HG03135 (cell line): ENCODE data around the gene RALGPS2.

Experiments
- ATAC-seq: cut with Tn5 transposase; IDR thresholded peaks from one replicate; pipeline ENCODE4 v1.9.1; 2021; ENCODE audit warnings: mild to moderate bottlenecking, moderate library complexity; ENCODE audit not compliant: unreplicated experiment

The RALGPS2 gene, protein sequence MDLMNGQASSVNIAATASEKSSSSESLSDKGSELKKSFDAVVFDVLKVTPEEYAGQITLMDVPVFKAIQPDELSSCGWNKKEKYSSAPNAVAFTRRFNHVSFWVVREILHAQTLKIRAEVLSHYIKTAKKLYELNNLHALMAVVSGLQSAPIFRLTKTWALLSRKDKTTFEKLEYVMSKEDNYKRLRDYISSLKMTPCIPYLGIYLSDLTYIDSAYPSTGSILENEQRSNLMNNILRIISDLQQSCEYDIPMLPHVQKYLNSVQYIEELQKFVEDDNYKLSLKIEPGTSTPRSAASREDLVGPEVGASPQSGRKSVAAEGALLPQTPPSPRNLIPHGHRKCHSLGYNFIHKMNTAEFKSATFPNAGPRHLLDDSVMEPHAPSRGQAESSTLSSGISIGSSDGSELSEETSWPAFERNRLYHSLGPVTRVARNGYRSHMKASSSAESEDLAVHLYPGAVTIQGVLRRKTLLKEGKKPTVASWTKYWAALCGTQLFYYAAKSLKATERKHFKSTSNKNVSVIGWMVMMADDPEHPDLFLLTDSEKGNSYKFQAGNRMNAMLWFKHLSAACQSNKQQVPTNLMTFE

DNA sequence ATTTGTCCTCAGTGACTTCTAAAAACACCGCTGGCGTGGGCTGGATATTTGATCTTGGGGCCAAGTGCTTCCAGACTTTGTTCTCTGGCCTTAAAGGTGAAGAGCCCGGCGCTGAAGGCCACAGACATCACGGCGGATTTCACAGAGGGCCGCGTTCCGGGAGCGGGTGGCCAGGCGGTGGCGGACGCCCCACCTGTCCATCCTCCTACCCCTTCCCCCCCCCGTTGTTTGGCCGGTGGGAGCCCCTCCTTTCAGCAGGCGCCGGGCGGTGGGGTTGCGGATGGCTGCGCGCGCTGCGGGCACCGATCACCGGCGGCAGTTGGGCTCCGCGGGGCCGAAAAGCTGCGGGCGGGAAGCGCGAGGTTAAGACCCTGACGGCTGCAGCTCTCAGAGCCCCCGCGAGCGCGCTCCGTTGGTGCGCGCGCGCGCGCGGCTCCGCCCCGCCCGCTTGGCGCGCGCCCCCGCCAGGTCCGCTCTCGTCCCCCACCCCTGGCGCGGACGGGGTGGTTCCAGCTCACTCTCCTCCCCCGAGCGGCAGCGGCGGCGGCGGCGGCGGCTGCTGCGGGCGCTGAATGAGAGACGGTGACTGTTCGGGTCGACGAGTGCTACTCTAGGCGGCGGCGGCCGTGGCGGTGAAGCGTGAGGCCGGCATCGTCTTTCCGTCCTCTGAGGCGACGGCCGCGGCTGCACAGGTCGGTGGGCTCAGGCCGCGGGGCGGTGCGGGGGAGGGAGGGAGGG is at the start of gene RALGPS2:
TSS of gene RALGPS2 (plus strand) at position 517 of the 738 bp plus-strand sequence. CDS start 51,521 bp downstream, outside the sequence.
- peak; percentile 62 for ATAC-seq

DNA sequence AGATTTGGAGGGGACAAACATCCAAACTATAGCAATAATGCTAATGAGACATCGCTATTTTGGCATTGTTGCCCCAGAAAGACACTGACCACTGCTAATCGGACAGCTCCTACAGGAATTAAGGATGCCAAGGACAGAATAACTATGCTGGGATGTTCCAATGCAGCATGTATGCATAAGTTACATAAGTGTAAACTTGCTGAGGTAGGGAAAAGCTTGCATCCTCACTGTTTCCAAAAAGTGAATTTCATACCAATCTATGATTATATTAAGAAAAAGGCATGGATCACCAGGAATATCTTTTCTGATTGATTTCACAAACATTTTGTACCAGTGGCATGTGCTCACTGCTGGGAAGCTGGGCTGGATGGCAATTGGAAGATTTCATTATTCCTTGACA is 45.8 kb upstream of the RALGPS2 start:
- ATAC-seq = no peak

DNA sequence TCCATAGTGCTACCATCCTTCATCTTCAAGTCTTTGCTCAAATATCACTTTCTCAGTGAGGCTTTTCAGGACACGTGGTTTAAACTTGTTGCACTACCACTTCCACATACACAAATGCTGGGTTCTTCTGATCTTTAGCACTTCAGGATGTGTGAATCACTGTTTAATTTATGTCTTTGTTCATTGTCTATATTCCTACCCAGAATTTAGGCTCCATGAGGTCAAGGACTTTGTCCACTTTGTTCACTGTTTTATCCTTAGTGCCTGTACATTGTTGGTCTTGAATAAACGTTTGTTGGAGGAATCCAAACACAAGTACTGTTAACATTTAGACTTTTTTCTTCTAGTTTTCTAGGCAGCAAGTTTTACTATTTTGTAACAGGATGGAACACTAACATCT is 42.6 kb upstream of the RALGPS2 start:
- no peak for ATAC-seq

DNA sequence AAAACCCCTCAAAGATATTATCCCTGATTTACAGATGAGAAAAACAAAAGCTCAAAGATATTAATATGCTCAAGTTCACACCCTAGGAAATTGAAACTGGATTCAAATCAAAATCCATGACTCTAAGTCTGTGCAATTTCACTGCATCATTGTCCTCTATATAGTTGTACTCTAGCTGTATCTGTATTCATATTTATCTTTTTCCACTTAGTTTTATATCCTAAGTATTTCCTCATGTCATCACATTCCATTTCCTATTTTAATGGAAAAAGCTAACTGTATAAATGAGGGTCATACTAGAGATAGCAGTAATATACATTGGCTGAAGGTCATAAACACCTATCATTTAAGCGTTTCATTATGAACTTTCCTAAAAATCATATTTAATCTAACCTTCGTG is 42.2 kb upstream of the RALGPS2 start:
- ATAC-seq = no peak

DNA sequence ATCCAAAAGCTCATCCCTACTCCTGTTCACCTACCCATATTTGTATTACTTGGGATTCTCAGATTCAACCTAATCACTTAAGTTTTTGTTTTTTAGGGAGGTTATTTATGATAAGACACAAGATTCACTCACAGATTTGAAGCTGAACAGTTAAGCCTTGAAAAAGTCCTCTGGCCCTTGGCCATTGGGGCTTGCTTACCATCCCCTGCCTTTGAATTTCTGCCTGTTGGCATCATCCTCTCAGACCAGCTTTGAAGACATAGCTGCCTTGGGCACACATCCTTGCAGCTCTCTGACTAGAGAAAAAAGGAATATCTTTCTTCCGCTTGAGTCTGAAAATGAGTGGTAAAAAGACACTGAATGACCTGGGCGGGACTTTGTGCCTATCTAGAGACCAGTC is 41.8 kb upstream of the RALGPS2 start:
- ATAC-seq = no peak

DNA sequence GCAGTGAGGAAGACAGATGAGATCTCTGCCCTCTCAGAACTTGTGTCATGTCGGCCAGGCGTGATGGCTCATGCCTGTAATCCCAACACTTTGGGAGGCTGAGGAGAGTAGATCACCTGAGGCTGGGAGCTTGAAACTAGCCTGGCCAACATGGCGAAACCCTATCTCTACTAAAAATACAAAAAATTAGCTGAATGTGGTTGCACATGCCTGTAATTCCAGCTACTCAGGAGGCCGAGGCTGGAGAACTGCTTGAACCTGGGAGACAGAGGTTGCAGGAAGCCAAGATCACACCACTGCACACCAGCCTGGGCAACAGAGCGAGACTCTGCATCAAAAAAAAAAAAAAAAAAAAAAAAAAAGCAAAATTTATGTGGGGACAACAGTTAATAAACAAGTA is 40.9 kb upstream of the RALGPS2 start:
- no peak for ATAC-seq

DNA sequence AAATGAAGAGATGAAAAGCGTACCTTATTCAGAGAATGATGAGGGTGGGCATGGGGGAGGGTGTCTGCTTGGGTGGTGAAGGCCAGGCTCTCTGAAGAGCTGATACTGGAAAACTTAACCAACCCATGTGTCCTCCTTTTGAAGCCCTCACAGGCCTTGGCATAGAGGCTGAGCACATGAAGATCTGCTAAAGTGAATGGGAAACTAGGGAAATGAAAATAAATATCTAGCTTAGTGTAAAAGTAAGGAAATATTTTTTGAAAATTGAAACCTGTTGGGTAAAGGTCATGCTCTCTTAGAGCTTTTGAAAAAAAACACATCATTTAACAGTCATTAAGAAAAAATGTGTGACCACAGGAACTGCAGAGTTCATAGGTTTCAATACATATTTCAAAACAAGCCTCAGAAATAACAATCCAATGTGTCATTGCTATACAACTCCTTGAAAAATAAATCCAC is 40.5 kb upstream of the RALGPS2 start:
- ATAC-seq = no peak

DNA sequence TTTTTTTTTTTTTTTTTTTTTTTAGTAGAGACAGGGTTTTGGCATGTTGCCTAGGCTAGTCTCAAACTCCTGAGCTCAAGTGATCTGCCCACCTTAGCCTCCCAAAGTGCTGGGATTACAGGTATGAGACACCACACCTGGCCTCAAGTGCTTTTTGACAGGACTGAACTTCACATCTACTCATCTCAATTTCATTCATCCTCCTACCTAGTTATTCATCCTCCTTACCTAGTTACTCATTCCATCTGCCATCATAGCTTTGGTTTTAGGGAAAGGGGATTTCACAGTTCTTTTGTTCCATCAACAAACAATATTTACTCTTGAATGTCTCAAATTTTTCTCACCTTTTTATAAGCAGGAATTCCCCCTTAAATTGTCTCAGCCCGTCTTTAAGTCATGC is 38.6 kb upstream of the RALGPS2 start:
- no peak for ATAC-seq

DNA sequence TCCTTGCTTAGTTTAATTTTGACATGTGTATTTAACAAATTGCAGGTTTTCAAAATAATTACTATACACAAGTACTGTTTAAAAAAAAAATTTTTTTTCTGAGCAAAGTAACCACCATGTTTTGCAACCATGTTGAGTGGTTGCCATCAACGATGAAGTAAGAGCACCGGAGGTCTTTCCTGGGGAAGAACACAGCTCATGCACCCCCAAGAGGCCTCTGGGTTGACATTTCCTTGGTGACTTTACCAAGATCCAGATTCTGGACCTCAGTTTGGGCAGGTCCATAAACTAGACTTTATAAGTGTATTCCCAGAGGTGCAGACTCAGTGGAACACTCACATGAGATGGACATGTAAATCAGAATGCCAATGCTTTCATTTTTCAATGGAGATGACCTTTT is 36.8 kb upstream of the RALGPS2 start:
- ATAC-seq = no peak

DNA sequence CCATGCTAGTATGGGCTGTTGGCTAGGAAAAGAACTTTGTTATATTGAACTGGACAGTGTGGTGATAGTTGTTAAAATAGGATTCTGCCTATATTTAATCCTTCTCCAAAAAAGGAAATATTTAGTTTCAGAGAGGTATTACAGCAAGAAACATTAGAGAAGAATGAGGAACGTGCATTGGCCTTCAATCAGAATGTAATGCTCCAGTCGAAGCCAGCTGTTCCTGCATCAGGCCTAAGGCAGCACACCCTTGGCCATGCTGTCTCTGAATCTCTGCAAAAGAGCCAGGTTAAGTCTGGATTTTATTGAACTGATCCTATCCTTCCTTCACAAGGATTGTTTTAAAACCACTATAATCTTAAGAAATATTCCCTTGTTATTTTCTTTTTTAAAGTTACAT is 35.3 kb upstream of the RALGPS2 start:
- ATAC-seq = no peak

DNA sequence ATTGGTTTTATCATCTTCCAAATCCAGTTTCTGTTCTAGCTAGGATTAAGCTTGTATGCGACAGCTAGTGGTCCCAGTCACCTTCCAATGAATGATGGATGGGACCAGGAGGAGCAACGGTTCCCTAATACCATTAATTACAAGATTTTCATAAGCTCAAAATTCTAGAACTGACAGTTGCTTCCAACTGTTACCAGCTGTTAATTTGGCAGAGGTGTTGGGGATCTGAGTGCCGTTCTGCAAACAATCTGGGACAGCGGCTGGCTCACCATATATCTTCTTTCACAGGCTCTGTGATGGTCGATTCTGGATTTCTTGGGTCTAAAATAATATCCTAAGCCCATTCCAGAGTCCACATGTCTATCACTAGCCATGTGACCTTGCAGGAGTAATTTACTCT is 34.5 kb upstream of the RALGPS2 start:
- ATAC-seq = no peak

DNA sequence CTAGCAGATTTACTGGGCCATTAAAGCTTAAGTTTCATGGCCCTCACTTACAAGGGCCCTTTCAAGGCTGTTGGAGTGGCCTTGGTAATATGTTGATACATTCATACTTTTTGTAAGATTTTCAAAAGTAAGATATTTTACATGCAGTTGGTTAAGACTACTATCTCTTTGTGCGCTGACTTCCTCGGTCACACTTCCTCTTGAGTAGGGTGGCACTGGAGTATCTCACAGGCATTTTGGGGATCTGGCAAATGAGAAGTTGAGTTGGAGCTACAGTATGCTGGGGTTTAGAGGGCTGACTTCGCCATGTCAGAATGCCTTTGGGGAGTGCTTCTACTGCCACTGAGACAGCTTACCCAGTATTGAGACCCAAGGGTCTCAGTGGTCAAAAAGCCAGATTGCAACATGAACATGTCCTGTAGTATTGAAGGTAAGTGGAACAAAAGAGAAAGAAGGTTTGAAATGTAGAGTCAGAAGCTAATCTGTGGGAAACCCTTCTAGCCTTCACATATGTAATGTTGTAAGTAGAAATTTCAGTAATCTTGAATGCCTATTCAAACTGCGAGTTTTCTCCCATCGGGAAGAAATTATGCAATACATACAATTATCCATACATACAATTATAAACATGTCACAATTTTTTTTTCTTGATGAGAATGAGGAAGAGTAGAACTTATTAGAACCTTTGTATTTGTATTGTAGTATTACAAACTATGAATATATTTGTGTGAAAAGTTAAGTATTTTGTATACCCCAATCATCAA is 32.3 kb upstream of the RALGPS2 start:
- ATAC-seq = no peak

DNA sequence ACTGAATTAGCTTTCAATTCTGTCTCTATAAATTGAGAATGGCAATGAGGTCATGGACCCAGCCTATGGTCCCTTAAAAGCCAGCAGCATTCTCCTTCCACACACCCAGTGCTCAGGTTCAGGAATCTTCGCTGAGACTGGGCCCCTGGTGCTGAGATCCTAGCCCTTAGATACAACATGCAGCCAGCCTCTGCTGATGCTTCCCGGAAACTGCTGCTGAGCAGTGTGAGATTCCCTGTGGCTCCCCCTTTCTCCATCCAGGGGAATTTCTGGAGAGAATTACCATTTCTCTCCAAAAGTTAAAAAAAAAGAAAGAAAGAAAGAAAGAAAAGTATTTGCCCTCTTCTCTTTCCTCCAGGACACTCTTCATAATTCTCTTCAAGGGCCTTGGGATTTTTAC is 31.7 kb upstream of the RALGPS2 start:
- ATAC-seq = no peak

DNA sequence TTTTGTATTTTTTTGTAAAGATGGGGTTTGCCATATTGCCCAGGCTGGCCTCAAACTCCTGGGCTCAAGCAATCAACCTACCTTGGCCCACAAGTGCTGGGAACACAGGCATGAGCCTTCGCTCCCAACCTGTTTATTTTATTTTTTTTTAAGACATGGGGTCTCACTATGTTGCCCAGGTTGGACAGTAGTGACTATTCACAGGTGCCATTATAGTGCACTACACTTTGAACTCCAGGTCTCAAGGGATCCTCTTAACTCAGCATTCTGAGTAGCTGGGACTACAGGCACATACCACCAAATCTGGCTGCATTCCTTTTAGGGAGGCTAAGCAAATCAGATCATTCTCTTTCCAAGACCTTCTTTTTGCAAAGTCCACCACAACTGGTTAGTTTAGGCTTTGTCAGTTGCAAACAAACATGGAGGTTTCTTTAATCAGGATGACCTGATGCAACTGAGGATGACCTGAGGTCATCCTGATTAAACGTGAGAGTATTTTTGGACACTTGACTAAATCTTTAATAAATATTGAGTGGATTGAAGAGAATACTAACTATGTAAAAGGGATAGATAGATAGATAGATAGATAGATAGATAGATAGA is 30.0 kb upstream of the RALGPS2 start:
- no peak for ATAC-seq

DNA sequence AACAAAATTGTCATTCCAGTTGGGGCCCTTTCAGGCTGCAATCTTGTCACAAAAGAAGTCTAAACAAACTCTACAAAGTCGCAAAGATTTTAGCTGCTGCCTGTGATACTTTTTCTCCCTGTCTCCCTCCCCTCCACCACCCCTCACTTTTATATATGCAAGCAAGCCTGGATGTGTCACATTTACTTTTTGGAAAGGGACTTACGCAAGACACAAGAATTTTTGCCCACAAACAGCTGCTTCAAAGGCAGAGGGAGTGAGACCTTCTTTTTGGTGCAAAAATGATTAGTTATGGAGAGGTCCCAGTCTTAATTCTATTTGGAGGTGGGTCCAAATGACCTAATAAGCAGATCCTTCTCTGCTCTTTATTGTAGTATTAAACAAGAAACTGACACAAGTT is 22.9 kb upstream of the RALGPS2 start:
- ATAC-seq = no peak

DNA sequence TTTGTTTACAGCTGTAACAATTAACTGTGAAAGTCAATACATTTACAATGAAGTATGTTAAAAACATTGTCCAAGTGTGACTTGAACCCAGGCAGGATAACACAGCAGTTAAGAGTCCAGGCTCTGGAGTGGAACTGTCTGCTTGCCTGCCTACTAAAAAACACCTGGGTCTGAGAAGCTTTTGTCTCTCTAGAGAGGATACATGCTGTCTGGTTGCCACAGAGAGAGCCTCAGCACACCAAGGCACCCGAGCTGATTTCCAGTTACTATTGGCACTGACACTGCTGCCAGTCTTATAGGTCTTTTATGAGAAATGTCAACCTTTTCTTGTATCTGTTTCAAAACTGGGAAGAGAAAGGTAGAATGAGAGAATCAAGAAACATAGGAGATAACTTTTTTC is 20.2 kb upstream of the RALGPS2 start:
- no peak for ATAC-seq

DNA sequence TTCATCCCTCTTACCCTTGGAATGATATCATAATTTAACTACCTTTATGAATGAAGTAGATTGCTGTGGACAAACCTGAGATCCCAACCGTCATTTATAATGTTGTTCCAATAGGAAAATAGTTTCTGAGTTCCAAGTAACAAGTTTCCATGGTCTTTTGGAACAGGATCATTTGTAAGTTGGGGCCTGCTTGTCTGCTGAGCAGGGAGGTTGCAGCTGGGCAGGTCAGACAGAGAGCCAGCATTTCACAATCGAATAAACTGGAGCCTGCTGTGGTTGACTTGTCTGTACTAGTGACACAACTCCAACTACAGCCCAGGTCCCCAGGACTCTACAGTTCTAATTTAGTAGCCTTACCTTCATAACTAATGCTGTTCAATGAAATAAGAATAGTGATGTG is 18.6 kb upstream of the RALGPS2 start:
- ATAC-seq = no peak

DNA sequence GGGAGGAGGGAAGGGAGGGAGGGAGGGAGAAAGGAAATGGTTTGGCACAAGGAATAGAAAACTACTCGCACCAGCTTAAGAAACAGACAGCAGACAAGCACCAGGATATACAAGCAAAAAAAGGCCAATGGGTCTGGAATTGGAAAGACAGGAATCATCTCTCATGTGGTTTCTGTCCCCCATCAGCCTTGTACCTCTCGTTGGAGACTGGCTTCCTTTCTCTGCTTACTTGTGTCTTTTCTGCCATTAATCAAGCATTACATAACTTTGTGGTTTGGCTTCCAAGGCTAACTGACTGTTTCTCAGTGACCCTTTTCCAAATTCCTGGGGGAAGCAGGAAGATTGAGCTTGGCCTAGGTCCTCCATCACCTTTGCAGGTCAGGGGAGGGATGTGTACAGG is 11.8 kb upstream of the RALGPS2 start:
- no peak for ATAC-seq

DNA sequence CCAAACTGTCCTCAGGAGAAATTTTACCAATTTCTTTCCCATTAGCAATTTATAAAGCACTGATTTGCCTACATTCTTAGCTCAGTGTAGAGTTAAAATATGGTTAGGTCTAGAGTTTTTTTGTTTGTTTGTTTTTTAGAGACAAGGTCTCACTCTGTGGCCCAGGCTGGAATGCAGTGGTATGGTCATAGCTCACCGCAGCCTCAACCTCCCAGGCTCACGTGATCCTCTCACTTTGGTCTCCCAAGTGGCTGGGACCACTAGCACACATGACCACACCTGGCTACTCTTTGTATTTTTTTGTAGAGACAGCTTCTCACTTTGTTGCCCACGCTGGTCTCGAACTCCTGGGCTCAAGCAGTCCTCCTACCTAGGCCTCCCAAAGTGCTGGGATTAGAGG is 10.6 kb upstream of the RALGPS2 start:
- no peak for ATAC-seq

DNA sequence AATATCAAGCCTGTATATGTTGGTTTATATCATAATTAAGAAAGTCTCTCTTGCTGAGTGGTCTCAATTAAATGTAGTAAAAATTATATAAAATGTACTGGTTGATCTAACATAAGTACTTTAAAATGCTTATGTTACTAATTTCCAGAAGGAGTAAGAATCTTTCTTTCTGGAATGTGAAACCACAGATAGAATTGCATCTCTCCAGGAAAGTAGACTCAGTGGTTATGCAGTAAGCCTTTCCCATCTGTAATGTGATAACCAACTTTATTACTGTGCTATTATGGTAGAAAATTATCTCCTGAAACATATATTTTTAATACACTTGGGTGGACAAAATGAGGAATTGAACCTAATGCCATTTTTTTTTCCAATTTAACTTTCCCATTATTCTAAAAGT is 8.9 kb upstream of the RALGPS2 start:
- ATAC-seq = no peak

DNA sequence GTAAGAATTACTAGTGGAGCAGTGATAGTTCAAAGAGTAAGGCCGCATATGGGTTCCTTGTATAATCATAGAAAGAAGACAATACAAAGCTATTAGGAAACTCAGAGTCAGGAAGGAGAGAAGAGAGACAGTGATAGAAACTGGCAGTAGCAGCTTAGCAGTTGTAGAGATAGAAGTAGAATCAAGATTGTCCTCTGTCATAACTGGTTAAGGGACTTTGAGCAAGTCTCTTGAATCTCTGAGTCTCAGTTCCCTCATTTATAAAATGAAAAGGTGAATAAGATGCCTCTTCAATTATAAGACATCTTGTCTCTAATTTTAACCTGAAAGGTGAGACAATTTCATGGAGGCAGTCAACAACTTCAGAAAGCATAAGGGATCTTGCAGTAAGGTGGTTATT is 6.5 kb upstream of the RALGPS2 start:
- no peak for ATAC-seq
